GM23338 (cell line): ENCODE measurements around the gene APOB.

Experiments used
- EZH2 ChIP-seq: fragments of 200-600 bp; sonication (generic); IDR thresholded peaks from one replicate; pipeline ENCODE4 v1.8.0; 2017; ENCODE audit warnings: antibody characterized with exemption, mild to moderate bottlenecking, low read depth; ENCODE audit not compliant: unreplicated experiment
- NANOG ChIP-seq: IDR thresholded peaks from 2 replicates; pipeline ENCODE4 v1.6.1; 2016; ENCODE audit warnings: antibody characterized with exemption, borderline replicate concordance
- TF ChIP-seq, protein P1 (sequence below), 2 experiments: fragments of 200-600 bp in 1 of 2; sonication (generic) in 1 of 2; conservative IDR thresholded peaks; 2 replicates each; pipeline versions ENCODE4 v1.5.1 to v1.6.1; 2016 to 2017; ENCODE audit warnings: antibody characterized with exemption in 2 of 2, low read depth in 2 of 2, mild to moderate bottlenecking in 2 of 2, moderate library complexity in 1 of 2

DNA sequence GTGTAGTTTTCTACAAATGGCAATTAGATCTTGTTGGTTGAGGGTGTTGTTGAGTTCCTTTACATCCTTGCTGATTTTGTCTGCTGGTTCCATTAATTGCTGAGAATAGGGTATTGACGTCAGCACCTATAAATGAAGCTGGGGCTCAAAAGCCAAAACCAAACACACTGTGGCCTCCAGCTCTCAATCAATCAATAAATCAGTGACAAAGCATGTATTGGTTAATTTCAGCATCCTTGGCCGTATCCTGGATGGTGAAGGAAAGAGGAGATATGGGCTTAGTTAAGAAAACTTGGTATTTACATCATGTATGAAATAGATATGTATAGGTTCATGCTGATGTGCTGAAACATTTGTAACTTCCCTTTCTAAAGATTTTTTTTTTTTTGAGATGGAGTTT is 13.2 kb upstream of the APOB start:
- TF ChIP-seq, protein P1, sequence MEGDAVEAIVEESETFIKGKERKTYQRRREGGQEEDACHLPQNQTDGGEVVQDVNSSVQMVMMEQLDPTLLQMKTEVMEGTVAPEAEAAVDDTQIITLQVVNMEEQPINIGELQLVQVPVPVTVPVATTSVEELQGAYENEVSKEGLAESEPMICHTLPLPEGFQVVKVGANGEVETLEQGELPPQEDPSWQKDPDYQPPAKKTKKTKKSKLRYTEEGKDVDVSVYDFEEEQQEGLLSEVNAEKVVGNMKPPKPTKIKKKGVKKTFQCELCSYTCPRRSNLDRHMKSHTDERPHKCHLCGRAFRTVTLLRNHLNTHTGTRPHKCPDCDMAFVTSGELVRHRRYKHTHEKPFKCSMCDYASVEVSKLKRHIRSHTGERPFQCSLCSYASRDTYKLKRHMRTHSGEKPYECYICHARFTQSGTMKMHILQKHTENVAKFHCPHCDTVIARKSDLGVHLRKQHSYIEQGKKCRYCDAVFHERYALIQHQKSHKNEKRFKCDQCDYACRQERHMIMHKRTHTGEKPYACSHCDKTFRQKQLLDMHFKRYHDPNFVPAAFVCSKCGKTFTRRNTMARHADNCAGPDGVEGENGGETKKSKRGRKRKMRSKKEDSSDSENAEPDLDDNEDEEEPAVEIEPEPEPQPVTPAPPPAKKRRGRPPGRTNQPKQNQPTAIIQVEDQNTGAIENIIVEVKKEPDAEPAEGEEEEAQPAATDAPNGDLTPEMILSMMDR (conservative IDR thresholded peaks at IDR 0.05; ENCODE audit: low read depth in 2 of 2), result no peak
- TF ChIP-seq EZH2 (no peak), NANOG (no peak)
